Measurements from ENCODE around the gene ENAH. TPM values are rescaled to one million over a fixed set of nuclear protein-coding genes. Genes with fewer than 3 reads are reported as not detected.
A peak's percentile ranks its signal among the peaks of the same experiment; 100 is the strongest.

Gene ENAH
- polyA plus RNA-seq, 1 of the 3 experiments (the other 2 are of a cell fraction): 48.9 TPM

- WGBS (ENCODE audit: low lambda C conversion rate): 100% methylated on average over 1 of the region's 2 CpGs
Observed at GRCh38 chr1:225664762-225665161, 11.8 kb upstream of the ENAH start.

GRCh38 chr1:225662155-225662554, 9.2 kb upstream of the ENAH start:
- no peak for DNase-seq
- 27% methylated on average over 2 of the region's 2 CpGs for WGBS (ENCODE audit: low lambda C conversion rate)
- ChIA-PET CTCF (interaction anchor here (0.6 to 2.8 kb wide), 3 partner anchors 10 to 187 kb away, joined by 4 to 12 read pairs (median 4); no protein-coding TSS in a partner anchor), POLR2A (no interaction called here)
- H3K27me3 ChIP-seq (ENCODE audit: insufficient read depth): no peaks in the 10 kb centered on the region
- H4K20me1 ChIP-seq (ENCODE audit: insufficient read depth): no peaks in the 10 kb centered on the region
- peaks cover 17% of the 10 kb centered on the region for H3F3A ChIP-seq (replicated peaks; ENCODE audit: insufficient read depth)
- H3K4me2 ChIP-seq: no peak overlapping the region
- H3K27ac ChIP-seq (ENCODE audit: low read depth in 2 of 2, low read length in 1 of 2): peak overlapping the region; percentile 65 to 89; a peak in 3 of 4 replicates
- H3K4me3 ChIP-seq (ENCODE audit: low read depth in 2 of 2, low read length in 1 of 2): no peak overlapping the region
- H3K9me3 ChIP-seq: no peaks in the 10 kb centered on the region
- peaks cover 4 to 19% of the 10 kb centered on the region in 2 experiments for H3K4me1 ChIP-seq (ENCODE audit: control insufficient read depth in 1 of 2, insufficient read depth in 2 of 2, low read depth in 1 of 2, low read length in 1 of 2)
- no peak overlapping the region for H3K9ac ChIP-seq
- H3K9me2 ChIP-seq: no peaks in the 10 kb centered on the region
- H2AFZ ChIP-seq (ENCODE audit: low read depth): no peak overlapping the region
- no peaks in the 10 kb centered on the region for H3K79me2 ChIP-seq (ENCODE audit: insufficient read depth)
- H3K36me3 ChIP-seq (replicated peaks in 1 of 2; ENCODE audit: control insufficient read depth in 1 of 2, insufficient read depth in 2 of 2, low read length in 1 of 2): no peaks in the 10 kb centered on the region
- TF ChIP-seq CTCF (IDR thresholded peaks at IDR 0.05): no peak
- TF ChIP-seq IRF3 (IDR thresholded peaks at IDR 0.05; ENCODE audit: low read depth, low read length): no peak
- no peak for TF ChIP-seq RFX5 (IDR thresholded peaks at IDR 0.05; ENCODE audit: low read length)
- TF ChIP-seq GATA2 (CRISPR knock-in tag; IDR thresholded peaks at IDR 0.05): no peak
- no peak for TF ChIP-seq FOSL2 (IDR thresholded peaks at IDR 0.05; ENCODE audit: borderline replicate concordance, low read depth)
- TF ChIP-seq SIN3A (IDR thresholded peaks at IDR 0.05; ENCODE audit: borderline replicate concordance, low read depth, low read length): peak; percentile 74; the same call in 1 of the 2 replicates
- TF ChIP-seq RCOR1 (IDR thresholded peaks at IDR 0.05; ENCODE audit: low read length): peak; percentile 64
- peak; percentile 45; the same call in 1 of the 2 replicates for TF ChIP-seq RXRA (IDR thresholded peaks at IDR 0.05; ENCODE audit: borderline replicate concordance, low read depth)
- TF ChIP-seq TEAD4 (IDR thresholded peaks at IDR 0.05; ENCODE audit: borderline replicate concordance, insufficient read depth): peak; percentile 70
- TF ChIP-seq TAF1 (IDR thresholded peaks at IDR 0.05; ENCODE audit: borderline replicate concordance, low read depth, low read length): no peak
- peak; percentile 47; the same call in 1 of the 2 replicates for TF ChIP-seq NFIC (IDR thresholded peaks at IDR 0.05; ENCODE audit: borderline replicate concordance)
- TF ChIP-seq JUND (IDR thresholded peaks at IDR 0.05): peak; percentile 45; the same call in 1 of the 2 replicates
- no peak for TF ChIP-seq FOXJ3 (CRISPR knock-in tag; IDR thresholded peaks at IDR 0.05)
- TF ChIP-seq MAX (IDR thresholded peaks at IDR 0.05; ENCODE audit: low read depth): no peak
- TF ChIP-seq POLR2AphosphoS5 (IDR thresholded peaks at IDR 0.05; ENCODE audit: low read depth, low read length): peak; percentile 92
- TF ChIP-seq TCF12 (IDR thresholded peaks at IDR 0.05): peak; percentile 98
- TF ChIP-seq ELF1 (IDR thresholded peaks at IDR 0.05): no peak
- TF ChIP-seq CHD2 (IDR thresholded peaks at IDR 0.05; ENCODE audit: low read length, partially characterized antibody): no peak

More at GRCh38 chr1:225664762-225665161, 11.8 kb upstream of the ENAH start:
- Histone ChIP-seq H3K27ac (ENCODE audit: low read depth in 2 of 2, low read length in 1 of 2) (no peak overlapping the region), H4K20me1 (ENCODE audit: insufficient read depth) (no peaks in the 10 kb centered on the region), H3K4me3 (ENCODE audit: low read depth in 2 of 2, low read length in 1 of 2) (no peak overlapping the region), H3K36me3 (replicated peaks in 1 of 2; ENCODE audit: control insufficient read depth in 1 of 2, insufficient read depth in 2 of 2, low read length in 1 of 2) (no peaks in the 10 kb centered on the region), H3K9me3 (no peaks in the 10 kb centered on the region), H3K9ac (no peak overlapping the region), H3K4me1 (ENCODE audit: control insufficient read depth in 1 of 2, insufficient read depth in 2 of 2, low read depth in 1 of 2, low read length in 1 of 2) (peaks cover 4 to 10% of the 10 kb centered on the region in 2 experiments; a peak in 2 of 4 replicates), H3K79me2 (ENCODE audit: insufficient read depth) (no peaks in the 10 kb centered on the region), H2AFZ (ENCODE audit: low read depth) (no peak overlapping the region), H3K4me2 (no peak overlapping the region), H3F3A (replicated peaks; ENCODE audit: insufficient read depth) (no peaks in the 10 kb centered on the region), H3K27me3 (ENCODE audit: insufficient read depth) (no peaks in the 10 kb centered on the region), H3K9me2 (no peaks in the 10 kb centered on the region)
- CTCF ChIA-PET: no interaction called here
- POLR2A ChIA-PET: no interaction called here
- DNase-seq: no peak
- no peak for TF ChIP-seq SMC3 (IDR thresholded peaks at IDR 0.05; ENCODE audit: low read depth, low read length)
- TF ChIP-seq ELF1 (IDR thresholded peaks at IDR 0.05): no peak
- TF ChIP-seq IRF3 (IDR thresholded peaks at IDR 0.05; ENCODE audit: low read depth, low read length): no peak
- no peak for TF ChIP-seq JUND (IDR thresholded peaks at IDR 0.05)
- TF ChIP-seq TAF1 (IDR thresholded peaks at IDR 0.05; ENCODE audit: borderline replicate concordance, low read depth, low read length): no peak
- TF ChIP-seq USF1 (IDR thresholded peaks at IDR 0.05; ENCODE audit: borderline replicate concordance, low read depth): no peak
- no peak for TF ChIP-seq CHD2 (IDR thresholded peaks at IDR 0.05; ENCODE audit: low read length, partially characterized antibody)
